ENCODE measurements around the gene IMP3. TPM values are rescaled to one million over a fixed set of nuclear protein-coding genes. Genes with fewer than 3 reads are reported as not detected.

IMP3 gene
- polyA plus RNA-seq, 3 donors from 2014 or later: 193 to 238 (median 221) TPM

DNA sequence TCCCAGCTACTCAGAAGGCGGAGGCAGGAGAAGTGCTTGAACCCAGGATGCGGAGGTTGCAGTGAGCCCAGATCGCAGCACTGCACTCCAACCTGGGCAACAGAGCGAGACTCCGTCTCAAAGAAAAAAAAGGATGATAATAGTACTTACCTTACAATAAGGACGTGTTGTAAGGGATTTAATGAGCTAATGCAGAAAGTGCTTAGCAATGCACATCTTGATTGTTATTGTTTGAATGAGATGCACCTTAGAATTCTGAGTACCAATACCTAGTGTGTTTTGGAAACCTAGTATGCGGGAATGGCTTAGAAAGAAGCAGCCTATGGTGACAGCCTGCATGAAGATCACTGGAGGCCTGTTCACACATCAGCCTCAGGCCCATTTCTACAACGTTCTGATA, 34.0 kb downstream of the IMP3 start:
- no peaks in the 10 kb centered on the region for H3K9me3 Mint-ChIP-seq
- peaks cover 22 to 32% (median 23%) of the 10 kb centered on the region in 3 donors for H3K36me3 Mint-ChIP-seq
- peaks cover 45 to 48% of the 10 kb centered on the region in 2 donors for H3K4me1 Mint-ChIP-seq
- no peak for DNase-seq
- H3K27ac Mint-ChIP-seq: peak overlapping the region; percentile 72 to 92 (median 84)
- peak overlapping the region; percentile 67 to 81 (median 77) for H3K4me3 Mint-ChIP-seq
- peaks cover 0 to 2% (median 0%) of the 10 kb centered on the region in 3 donors for H3K27me3 Mint-ChIP-seq (ENCODE audit: low read depth in 3 of 3)

DNA sequence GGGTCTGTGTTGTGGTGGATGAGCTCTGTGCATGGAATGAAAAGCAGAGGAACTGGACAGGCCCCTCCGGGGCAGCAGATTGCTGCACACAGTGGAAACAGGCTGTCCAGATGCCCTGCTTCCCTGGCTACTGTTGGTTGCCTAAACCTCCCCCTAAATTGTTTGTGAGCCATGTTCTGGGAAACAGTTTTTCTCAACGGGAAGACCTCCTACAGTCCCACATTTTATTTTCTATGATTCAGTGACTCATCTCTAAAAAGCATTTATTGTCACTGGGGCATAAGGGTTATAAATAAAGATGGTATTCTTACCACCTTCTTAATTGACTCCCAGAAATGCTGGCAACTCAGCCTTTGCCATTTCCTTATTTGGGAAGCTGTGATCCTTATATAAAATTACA, 40.6 kb downstream of the IMP3 start:
- no peaks in the 10 kb centered on the region for H3K27me3 Mint-ChIP-seq (ENCODE audit: low read depth in 3 of 3)
- no peaks in the 10 kb centered on the region for H3K9me3 Mint-ChIP-seq
- H3K4me3 Mint-ChIP-seq: no peak overlapping the region
- H3K36me3 Mint-ChIP-seq: peaks cover 15 to 44% (median 25%) of the 10 kb centered on the region in 3 donors
- DNase-seq: no peak
- peaks cover 18 to 23% of the 10 kb centered on the region in 2 donors for H3K4me1 Mint-ChIP-seq
- no peak overlapping the region for H3K27ac Mint-ChIP-seq

DNA sequence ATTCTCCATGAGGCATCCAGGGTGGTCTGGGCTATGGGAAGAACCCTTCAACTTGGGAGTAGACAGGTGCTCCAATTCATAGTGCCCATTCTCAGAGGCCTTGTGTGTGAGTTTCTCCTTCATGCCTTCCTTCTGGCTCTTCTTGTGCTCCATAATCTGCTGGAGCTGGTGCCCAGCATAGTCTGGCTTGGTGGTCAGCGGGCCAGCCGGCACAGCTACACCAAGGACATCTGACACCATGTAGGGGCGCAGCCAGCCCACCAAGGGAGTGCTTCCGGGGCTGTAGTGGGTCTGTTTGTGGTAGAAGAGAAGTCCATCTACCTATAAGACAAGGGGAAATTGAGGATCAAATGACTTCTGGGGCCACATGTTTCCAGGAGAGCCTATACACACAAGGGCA, 41.7 kb downstream of the IMP3 start:
- H3K4me3 Mint-ChIP-seq: no peak overlapping the region
- H3K27ac Mint-ChIP-seq: peak overlapping the region in 3 of 6 donors; percentile 21 to 71 (median 53)
- peaks cover 18 to 23% of the 10 kb centered on the region in 2 donors for H3K4me1 Mint-ChIP-seq
- H3K36me3 Mint-ChIP-seq: peaks cover 15 to 44% (median 25%) of the 10 kb centered on the region in 3 donors
- H3K9me3 Mint-ChIP-seq: no peaks in the 10 kb centered on the region
- H3K27me3 Mint-ChIP-seq (ENCODE audit: low read depth in 3 of 3): no peaks in the 10 kb centered on the region
- no peak for DNase-seq

DNA sequence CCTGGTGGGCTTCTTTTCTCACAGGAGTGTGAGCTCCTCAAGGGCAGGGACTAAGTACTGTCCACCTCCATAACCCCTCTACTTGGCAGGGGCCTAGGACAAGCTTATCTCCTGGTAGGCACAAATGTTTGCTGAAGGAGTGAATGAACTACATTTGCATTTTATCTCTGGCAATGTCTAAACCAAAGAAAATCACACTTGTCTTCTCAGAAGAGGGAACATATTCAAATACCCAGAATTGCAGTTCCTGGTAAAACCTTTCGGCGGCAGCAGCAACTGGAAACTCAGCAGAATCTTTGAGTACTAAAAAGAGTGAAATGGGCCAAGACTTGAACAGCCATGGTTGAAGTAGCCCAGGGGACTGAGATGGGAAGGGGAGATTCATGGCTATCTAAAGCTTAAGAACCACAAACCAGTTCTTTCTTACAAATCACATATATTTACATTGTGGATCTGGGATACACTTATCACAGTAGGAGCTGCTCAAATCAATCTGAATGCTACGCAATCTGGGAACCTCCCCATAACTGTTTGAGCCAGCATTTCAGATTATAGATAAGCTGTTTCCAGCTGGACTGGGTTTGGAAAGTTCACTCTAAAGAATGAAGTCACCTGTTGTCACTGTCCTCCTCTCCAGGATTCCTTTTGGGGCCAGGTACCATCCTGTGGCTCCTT, 42.2 kb downstream of the IMP3 start:
- Mint-ChIP-seq H3K9me3 (no peaks in the 10 kb centered on the region), H3K4me3 (peak overlapping the region in 3 of 5 donors; percentile 51 to 73 (median 53)), H3K36me3 (peaks cover 15 to 44% (median 25%) of the 10 kb centered on the region in 3 donors), H3K27ac (peak overlapping the region in 5 of 6 donors; percentile 36 to 78 (median 67)), H3K4me1 (peaks cover 18 to 23% of the 10 kb centered on the region in 2 donors), H3K27me3 (ENCODE audit: low read depth in 3 of 3) (no peaks in the 10 kb centered on the region)
- peak; percentile 13 to 43 (median 26) for DNase-seq

DNA sequence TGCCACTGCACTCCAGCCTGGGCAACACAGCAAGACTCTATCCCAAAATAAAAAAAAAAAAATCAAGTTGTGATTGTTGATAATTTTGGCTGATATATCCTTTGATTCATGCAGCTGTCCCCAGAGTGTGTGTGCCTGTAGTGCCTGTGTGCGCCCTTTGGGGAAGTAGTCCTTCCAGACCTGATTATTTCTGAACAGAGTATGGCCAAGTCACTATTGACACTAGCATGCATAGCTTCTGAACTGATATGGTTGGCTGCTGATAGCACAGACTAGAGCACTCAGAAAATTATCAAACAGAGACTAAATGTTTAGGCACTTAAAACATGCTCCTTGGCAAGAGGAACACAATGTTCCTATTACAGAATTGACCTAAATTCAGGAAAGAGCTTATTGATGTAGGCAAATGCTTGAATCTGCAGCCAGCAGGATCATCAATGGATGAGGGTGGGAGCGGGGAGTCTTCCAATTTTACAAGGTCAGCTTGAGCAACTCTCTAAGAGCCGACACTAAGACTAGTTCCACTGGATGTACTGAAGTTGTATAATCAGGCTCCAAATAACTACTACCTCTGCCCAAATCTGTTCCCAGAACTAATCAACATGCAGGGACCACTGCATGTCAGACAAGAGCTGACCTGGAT, 43.2 kb downstream of the IMP3 start:
- peaks cover 15 to 46% (median 29%) of the 10 kb centered on the region in 3 donors for H3K36me3 Mint-ChIP-seq
- no peak for DNase-seq
- no peaks in the 10 kb centered on the region for H3K9me3 Mint-ChIP-seq
- H3K27ac Mint-ChIP-seq: peak overlapping the region in 1 of 6 donors; percentile 53
- H3K4me1 Mint-ChIP-seq: peaks cover 18 to 23% of the 10 kb centered on the region in 2 donors
- no peaks in the 10 kb centered on the region for H3K27me3 Mint-ChIP-seq (ENCODE audit: low read depth in 3 of 3)
- H3K4me3 Mint-ChIP-seq: no peak overlapping the region

DNA sequence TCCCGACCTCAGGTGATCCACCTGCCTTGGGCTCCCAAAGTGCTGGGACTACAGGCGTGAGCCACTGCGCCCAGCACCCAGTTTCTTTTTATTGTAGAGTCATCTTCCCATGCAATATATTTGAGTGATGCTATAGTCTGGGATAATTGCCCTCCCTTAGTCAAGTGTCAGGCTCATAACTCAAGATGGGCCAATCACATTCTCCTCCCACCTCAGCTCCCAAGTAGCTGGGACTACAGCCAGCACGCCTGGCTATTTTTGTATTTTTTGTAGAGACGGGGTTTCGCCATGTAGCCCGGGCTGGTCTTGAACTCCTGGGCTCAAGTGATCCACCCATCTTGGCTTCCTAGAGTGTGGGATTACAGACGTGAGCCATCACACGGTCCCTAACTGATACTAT, 45.7 kb downstream of the IMP3 start:
- Mint-ChIP-seq H3K27me3 (ENCODE audit: low read depth in 3 of 3) (no peaks in the 10 kb centered on the region), H3K4me3 (no peak overlapping the region), H3K27ac (no peak overlapping the region), H3K36me3 (peaks cover 15 to 38% (median 20%) of the 10 kb centered on the region in 3 donors), H3K4me1 (peaks cover 18 to 23% of the 10 kb centered on the region in 2 donors), H3K9me3 (no peaks in the 10 kb centered on the region)
- no peak for DNase-seq

DNA sequence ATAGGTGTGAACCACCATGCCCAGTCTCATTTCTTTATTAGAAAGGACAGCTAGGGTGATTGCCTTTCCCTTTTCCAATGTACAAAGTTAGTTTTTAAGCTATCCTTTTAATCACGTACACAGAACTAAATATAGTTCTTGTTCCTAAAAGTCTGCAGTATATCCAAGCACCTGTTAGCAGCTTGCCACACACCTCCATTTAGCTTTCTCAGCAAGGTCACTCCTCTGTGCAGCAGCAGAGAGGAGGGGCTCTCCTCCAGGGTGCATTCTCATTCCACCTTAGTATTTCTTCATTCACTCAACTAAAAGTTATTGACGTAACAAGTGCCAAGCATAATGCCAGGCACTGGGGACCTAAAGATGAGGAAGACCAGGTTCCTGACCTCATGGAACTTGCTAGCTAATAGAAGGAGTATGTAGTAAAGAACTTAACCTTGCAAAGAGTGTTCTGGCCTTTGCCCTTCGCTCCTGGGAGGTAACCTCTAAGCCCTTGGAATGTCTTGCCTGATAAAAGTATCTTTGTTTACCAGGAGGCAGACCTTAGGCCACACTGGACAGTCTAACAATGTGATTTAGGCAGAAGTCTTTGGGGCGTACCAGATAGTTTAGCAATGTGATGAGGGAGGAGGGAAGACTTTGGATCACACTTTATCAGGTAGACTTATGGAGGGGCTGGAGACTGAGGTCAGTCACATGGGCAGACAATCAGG, 48.2 kb downstream of the IMP3 start:
- no peak overlapping the region for H3K27ac Mint-ChIP-seq
- H3K4me3 Mint-ChIP-seq: no peak overlapping the region
- DNase-seq: no peak
- peaks cover 0 to 6% of the 10 kb centered on the region in 2 donors for H3K4me1 Mint-ChIP-seq
- H3K27me3 Mint-ChIP-seq (ENCODE audit: low read depth in 3 of 3): no peaks in the 10 kb centered on the region
- H3K9me3 Mint-ChIP-seq: no peaks in the 10 kb centered on the region
- H3K36me3 Mint-ChIP-seq: peaks cover 9 to 26% (median 15%) of the 10 kb centered on the region in 3 donors

DNA sequence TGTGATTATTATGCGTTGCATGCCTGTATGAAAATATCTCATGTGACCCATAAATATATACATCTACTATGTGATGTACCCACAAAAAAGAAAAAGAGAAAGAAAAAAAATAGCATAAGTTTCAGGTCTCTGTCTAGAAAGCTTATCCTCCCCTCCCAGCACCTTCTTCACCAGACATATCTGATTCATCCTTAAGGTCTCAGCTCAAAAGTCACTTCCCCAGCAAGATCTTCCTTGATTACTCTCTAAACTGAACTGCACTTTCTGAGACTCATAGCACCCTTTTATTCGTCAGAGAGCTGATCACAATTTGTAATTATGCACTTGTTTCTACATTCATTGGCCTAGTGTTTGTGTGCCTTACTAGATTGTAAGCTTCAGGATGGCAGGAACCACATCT, 49.8 kb downstream of the IMP3 start:
- no peaks in the 10 kb centered on the region for H3K4me1 Mint-ChIP-seq
- DNase-seq: no peak
- H3K36me3 Mint-ChIP-seq: peaks cover 0 to 17% (median 8%) of the 10 kb centered on the region in 3 donors
- H3K27me3 Mint-ChIP-seq (ENCODE audit: low read depth in 3 of 3): no peaks in the 10 kb centered on the region
- no peaks in the 10 kb centered on the region for H3K9me3 Mint-ChIP-seq
- no peak overlapping the region for H3K4me3 Mint-ChIP-seq
- H3K27ac Mint-ChIP-seq: peak overlapping the region in 3 of 6 donors; percentile 6 to 39 (median 15)

Other genes with a start within 250 kb of the IMP3 start
- 10 to 100 TPM in 2 of 3 donors, 1 to 10 TPM in 1; 8.6 to 21.2 (median 10.3) TPM for gene SIN3A, start 188.5 kb downstream of the IMP3 start, polyA plus RNA-seq
- 10 to 100 TPM; 22.6 to 34.6 (median 31.2) TPM for gene PTPN9, start 60.9 kb downstream of the IMP3 start, polyA plus RNA-seq
- gene SNUPN, start 14.5 kb downstream of the IMP3 start, polyA plus RNA-seq: 10 to 100 TPM; 21.2 to 46.0 (median 31.5) TPM
- 1 to 10 TPM in 1 of 3 donors, under 1 TPM in 2; 0.43 to 1.3 (median 0.51) TPM for gene SNX33, start 7.7 kb upstream of the IMP3 start, polyA plus RNA-seq
- gene CSPG4, start 72.6 kb upstream of the IMP3 start, polyA plus RNA-seq: under 1 TPM in 2 of 3 donors, not detected in 1; 0.12 to 0.18 TPM
- 10 to 100 TPM; 38.9 to 55.7 (median 52.1) TPM for gene UBE2Q2, start 203.2 kb upstream of the IMP3 start, polyA plus RNA-seq